Stimulated activated CD8-positive, alpha-beta memory T cell treated with anti-CD3 and anti-CD28 coated beads, Interleukin-7, amount 100 ng/mL, for 48 hours (primary cell): Measurements from ENCODE around the gene OR2T34.
"Not testable (repeated sequence)": the region's sequence is repeated elsewhere in the genome, so short reads cannot be mapped to it uniquely, and the experiment has no call there.

Source experiments
- DNase-seq, 2 donors: peaks; one replicate each; pipeline ENCODE4 v3.0.0-alpha.2; 2020; ENCODE audit warnings: low read depth in 1 of 2; ENCODE audit errors: extremely low read depth in 1 of 2

The OR2T34 gene

DNA sequence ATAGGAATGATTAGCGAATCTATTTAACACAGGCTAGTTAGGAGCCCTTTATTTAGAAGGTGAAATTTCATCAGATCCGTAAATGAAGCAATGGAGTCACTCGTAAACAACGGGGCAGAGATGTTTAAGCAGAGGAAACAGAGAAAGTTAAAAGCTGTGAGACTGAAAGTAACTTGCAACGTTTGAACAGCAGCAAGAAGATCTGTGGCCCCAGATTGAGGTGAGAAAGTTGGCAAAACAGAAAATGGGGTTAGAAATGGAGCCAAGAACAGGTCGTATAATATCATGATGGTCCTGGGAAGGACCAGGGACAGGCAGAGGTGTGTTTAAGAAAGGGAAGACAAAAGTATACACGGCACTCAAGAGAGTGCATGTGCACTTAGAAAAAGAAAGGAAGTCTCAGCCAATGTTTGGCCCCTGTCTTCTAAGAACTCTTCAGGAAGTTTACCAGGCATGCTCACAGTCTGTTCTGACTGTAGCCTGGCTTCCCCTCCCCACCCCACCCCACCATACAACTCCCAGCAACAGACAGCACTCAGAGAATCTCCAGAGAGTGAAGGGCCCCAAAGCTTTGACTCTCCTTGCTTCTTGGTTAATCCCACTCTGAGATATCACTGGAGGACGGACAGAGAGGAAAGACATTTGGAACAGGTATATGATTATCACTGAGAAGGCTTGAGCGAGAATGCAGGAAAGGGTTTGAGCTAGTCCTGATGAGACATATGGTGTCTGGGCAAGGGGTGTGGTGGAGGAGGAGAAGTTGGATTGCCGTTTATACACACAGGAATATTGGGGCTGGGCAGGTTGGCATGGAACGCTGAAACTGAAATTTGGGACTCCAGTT is 8.8 kb downstream of the OR2T34 start:
- DNase-seq: not testable (repeated sequence)

DNA sequence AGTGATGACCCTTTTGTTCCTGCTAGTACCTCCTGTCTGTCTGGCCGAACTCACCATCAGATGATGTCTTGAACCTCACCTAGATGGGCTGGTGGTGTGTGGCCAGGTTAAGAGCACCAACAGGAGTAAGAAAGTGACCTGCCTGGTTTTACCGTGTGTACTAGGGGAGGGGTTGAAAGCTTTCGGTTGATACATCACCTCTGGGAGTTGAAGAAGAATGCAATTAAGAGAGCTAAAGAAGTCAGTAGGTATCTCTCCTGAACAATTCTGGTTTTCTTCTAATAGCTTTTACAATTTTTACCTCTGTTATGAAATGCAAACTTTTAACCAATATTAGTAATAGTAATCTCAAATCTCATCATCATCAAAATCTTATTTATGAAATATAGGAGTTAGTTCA is 11.9 kb downstream of the OR2T34 start, which contains the start of gene OR2T29:
OR2T29 (minus strand) TSS at position 101 of the 400 bp plus-strand sequence. CDS start 3,281 bp downstream, outside the sequence.
- not testable (repeated sequence) for DNase-seq

DNA sequence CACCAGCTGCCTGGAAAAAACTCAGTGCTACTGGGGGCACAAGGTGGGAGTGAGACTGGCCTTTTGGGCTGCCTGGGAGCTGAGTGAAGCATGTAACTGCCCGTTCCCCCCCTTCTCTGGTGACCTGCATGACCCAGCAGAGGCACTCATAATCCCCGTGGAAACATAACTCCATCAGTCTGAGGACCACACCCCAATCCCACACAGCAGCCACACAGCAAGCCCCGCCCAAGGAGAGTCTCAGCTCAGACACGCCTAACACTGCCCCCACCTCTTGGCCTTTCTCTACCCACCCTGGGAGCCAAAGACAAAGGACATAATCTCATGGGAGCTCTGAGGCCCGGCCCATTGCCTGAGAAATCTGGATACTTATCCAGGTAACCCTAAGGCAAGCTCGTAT is 23.5 kb downstream of the OR2T34 start:
- not testable (repeated sequence) for DNase-seq

DNA sequence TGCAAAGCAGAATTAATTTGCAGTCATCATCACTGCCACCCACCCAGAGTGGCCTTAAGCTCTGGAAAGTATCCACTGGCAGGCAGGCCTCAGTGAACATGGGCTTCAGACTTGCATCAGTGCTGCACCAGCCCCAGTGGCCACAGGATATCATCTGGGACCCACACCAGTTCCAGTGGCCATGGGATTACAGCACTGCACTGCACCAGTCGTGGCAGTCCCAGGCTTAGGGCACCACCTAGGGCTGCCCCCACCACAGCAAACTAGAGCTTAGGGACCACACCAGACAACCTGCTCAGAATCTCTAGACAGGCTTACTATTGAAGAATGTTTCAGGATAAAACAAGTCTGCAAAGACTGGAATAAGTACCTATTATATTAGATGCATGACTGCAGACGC is 27.2 kb downstream of the OR2T34 start:
- not testable (repeated sequence) for DNase-seq

DNA sequence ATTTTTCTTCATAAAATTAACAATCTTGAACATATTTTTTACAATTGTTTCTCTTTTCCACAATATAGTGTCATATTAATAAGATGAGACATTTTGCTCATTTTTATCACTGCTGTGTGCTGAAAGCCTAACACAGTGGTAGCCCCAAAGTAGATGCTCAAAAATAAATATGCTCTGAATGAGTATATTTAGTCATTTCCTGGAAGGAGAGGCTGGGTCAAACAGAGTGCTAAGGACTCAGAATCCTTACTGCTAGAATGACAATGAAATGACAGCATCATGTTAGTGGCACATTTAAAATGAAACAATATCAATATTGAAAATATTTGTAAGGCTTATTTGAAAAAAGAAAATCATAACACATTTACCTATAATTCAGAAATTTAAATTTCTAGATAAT is 37.1 kb downstream of the OR2T34 start:
- not testable (repeated sequence) for DNase-seq
